Hematopoietic multipotent progenitor cell treated with erythropoietin and hydrocortisone succinate and interleukin-3 and kit ligand, for 6 days (in vitro differentiated cells): Measurements from ENCODE around the gene POLE.

ENCODE experiments used
- DNase-seq: peaks from one replicate; pipeline ENCODE4 v3.0.0-alpha.2; 2015

The POLE gene

DNA sequence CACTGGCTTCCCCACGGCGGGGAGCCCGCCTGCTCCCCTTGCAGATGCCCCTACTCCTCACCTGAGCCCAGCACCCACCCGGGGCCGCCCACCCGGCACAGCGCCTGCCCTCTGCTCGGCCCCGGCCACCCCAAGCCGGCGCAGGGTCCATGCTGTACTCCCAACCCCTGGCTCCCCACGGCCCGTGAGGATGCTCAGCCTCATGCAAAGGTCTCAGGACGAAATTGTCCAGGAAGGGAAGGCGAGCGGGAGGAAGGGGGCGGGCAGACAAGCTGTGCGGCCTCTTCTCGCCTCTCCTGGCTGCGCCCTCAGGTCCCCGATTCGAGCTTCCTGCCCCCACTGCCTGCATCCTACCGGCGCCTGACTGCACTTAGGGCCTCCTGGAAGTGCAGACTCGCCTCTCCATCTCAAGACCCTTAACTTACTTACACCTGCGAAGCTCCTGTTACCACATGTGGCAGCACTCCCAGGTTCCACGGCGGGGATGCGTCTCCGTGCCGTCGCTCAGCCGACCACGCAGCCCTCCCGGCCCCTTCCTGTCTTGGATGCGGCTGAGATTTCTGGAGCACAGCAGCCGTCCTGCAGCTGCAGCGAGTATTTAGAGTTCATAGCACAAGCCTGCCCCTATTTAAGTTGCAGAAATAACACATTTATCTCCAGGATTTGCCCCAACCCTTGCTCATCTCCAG, 94.7 kb downstream of the POLE start:
- no peak for DNase-seq

DNA sequence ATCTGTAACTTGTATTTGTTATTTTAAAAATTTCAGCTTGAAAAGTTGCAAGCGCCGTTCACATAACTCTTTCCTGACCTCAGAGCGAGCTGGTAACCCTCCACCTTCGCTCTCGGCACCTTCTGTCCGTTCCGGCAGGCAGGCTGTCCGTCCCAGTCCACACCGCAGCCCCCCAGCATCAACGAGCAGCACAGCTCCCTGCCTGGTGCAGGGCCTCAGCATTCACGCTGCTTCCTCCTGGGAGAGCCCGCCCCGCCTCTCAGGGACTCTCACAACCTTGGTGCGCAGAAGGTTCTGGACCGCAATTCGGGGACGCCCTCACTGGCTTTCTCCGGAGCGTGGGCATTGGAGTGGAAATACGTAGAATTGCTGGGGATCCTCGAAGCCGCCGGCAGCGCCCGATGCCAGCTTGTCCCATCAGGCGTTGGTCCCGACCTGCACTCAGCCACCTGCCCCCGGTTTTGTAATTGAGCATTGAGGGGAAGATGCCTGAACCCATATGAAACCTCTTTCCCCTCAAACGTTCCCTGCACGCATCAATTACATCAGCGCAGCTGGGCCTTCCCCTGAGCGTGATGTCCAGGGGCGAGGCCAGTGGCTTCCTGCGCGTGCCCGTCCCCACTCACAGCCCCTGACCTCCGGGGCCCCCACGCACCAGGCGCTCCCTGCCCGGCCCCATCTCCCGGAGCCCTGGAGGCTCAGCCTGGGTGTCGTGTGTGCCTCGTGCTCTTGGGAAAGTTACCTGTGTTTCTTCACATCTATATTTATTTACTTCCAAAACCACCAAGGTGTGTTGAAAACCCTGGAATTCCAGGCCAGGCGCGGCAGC, 95.8 kb downstream of the POLE start:
- no peak for DNase-seq

GRCh38 chr12:132588821-132589669, 98.1 kb downstream of the POLE start:
- DNase-seq = no peak

DNA sequence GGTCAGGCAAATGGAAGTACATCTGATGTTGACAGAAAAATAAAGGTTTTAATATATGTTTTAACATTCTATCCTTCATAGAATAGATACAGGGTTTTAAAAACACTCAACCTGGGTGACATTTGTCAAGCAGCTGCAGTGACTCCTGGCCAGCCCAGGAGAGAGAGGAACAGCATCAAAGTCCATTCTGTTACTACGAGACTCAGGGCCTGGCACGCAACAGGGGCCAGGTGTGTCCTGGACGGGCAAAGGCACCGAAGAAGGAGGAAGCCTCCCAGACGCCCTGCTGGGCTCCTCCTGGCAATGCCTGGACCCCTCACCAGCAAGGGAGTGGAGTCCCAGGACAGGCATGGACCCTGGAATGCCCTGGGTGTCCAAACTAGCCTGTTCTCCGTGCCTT, 98.8 kb downstream of the POLE start:
- DNase-seq = no peak

DNA sequence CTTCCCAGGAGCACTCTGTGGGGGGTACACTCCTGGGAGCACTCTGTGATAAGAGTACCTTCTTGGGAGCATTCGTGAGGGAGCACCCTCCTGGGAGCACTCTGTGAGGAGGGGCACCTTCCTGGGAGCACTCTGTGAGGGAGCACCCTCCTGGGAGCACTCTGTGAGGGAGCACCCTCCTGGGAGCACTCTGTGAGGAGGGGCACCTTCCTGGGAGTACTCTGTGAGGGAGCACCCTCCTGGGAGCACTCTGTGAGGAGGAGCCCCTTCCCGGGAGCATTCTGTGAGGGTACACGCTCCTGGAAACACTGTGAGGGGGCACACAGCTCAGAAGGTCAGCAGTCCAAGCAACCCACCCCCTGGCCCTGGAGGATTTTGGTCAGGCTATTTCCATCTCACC, 99.4 kb downstream of the POLE start:
- no peak for DNase-seq

GRCh38 chr12:132586929-132587328, 100.2 kb downstream of the POLE start:
- DNase-seq = no peak

DNA sequence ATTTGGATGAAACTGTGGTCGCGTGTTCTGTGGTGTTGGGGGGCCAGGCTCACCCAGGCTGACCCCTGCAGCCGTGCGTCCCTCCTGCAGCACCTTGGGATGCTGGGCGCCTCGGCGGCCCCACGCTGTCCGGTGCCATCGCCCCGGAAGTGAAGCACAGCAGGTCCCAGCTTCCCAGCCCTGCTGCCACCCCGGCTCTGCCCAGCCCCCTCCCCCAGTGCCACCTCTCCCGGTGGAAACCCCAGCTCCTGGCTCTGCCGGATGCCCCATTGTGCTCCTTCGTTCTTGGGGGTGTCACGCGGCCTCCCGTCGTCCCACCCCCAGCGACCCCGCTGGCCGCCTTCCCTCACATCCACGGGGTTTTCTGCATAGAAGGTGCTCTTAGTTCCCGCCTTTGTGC, 102.0 kb downstream of the POLE start:
- no peak for DNase-seq

- no peak for DNase-seq
Measured at GRCh38 chr12:132584429-132584828, 102.7 kb downstream of the POLE start.

- no peak for DNase-seq
Measured at GRCh38 chr12:132583736-132584135, 103.4 kb downstream of the POLE start.

GRCh38 chr12:132583411-132583710, 103.8 kb downstream of the POLE start:
- DNase-seq = no peak

DNA sequence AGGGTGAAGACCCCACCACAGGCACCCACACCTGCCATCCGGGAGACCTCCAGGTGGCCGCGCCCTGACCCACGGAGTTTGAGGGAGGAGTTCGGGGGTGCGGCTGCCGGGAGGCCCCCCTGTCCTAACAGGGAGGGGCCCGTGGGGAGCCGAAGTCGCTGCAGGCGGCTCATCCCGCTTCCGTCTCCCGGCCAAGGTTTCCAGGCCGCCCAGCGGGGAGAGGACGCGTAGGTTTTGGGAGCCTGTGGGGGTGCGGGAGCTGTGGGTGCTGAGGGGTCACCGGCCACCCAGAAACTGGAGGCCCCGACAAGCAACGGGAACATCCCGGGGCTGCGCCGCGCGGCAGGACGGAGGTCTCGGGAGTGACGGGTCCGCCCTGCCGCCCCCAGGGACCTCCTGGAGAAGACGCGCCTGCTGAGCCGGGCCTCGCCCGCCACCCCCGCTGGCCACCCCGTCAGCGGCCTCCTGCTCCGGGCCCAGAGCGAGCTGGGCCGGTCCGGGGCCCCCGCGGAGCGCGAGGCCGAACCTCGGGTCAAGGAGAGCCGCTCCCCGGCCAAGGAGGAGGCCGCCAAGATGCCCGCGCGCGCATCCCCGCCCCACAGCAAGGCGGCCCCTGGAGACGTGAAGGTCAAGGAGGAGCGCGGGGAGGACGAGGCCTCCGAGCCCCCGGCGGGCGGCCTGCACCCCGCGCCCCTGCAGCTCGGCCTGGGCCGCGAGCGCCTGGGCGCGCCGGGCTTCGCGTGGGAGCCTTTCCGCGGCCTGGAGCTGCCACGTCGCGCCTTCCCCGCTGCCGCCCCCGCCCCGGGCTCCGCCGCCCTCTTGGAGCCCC, 104.3 kb downstream of the POLE start:
- no peak for DNase-seq

DNA sequence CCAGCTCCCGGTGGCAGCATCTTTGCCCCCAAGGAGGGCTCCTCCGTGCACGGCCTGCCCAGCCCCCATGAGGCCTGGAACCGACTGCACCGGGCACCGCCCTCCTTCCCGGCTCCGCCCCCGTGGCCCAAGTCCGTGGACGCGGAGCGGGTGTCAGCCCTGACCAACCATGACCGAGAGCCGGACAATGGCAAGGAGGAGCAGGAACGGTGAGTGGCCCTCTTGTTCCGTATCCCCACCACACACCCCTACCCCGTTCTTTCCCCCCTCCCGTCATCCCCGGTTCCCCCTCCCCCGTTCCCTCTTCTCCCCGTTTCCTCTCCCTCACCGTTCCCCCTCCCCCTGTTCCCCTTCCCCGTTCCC, 105.1 kb downstream of the POLE start:
- DNase-seq = no peak

GRCh38 chr12:132581348-132582057, 105.6 kb downstream of the POLE start:
- no peak for DNase-seq

- no peak for DNase-seq
Measured at GRCh38 chr12:132580701-132581292, 106.3 kb downstream of the POLE start.

DNA sequence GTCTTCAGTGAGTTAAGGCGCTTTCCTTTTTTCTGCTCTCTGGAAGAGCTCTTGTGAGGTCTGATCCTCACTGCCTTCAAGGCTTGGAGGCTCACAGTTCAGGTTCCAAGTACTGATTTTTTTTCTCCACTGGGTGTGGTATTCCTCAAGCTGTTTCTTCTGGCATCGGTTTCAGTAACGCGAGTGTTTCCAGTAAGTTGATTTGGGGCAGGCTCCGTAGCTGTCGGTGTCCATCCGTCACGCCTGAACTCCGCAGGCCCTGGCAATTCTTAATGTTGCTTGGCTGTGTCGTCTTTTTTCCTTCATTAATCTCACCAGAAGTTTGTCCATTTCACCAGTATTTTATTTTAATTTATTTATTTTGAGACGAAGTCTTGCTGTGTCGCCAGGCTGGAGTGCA, 107.4 kb downstream of the POLE start:
- DNase-seq = no peak

GRCh38 chr12:132578826-132579225, 108.3 kb downstream of the POLE start:
- no peak for DNase-seq

DNA sequence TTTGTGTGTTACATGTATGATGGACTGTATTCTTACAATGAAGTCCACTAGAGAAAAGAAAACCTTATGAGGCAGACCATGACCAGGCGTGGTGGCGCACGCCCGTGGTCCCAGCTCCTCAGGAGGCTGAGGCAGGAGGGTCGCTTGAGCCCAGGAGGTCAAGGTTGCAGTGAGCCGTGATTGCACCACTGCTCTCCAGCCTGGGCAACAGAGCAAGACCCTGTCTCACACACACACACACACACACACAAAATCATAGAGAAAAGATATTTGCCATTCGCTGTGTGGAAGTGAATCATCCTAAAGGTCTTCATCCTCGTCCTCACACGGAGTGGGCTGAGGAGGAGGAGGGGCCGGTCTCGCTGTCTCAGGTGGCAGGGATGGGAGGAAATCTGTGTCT, 109.0 kb downstream of the POLE start:
- no peak for DNase-seq

GRCh38 chr12:132577191-132577920, 109.8 kb downstream of the POLE start:
- no peak for DNase-seq

DNA sequence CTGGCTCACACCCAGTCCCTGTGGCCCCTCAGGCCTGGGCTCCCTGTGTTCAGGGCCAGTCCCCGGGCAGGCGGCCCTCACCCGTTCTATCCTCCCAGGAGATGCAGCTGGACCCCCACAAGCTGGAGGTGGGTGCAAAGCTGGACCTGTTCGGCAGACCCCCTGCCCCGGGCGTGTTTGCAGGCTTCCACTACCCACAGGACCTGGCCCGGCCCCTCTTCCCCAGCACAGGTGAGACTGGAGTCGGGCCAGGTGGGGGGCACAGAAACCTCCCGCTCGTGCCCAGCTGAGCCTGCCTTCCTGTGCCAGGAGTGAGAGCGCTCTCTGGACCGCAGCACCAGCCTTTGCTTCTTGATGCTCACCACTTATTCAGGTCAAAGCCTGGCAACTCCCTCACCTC, 110.4 kb downstream of the POLE start:
- no peak for DNase-seq

GRCh38 chr12:132575661-132576060, 111.5 kb downstream of the POLE start:
- DNase-seq = no peak
